Ovary (tissue), 9 donors: ENCODE measurements around the gene CPLANE2. TPM values are rescaled to one million over a fixed set of nuclear protein-coding genes. Genes with fewer than 3 reads are reported as not detected.
A peak's percentile ranks its signal among the peaks of the same experiment; 100 is the strongest.

ENCODE experiments used
- DNase-seq, 5 donors: peaks; one replicate each; pipeline ENCODE4 v3.0.0-alpha.2; 2019 to 2020
- H3K27ac ChIP-seq, 2 donors: fragments of 200-600 bp; one replicate each; pipeline versions ENCODE4 v1.5.1 to v1.8.0; 2019 to 2022
- H3K27me3 ChIP-seq: fragments of 200-600 bp; one replicate; pipeline ENCODE4 v1.8.0; 2022
- H3K36me3 ChIP-seq: fragments of 200-600 bp; sonication (generic); one replicate; pipeline ENCODE4 v1.5.1; 2019
- H3K4me1 ChIP-seq: one replicate; pipeline ENCODE4 v1.8.1; 2013; ENCODE audit warnings: mild to moderate bottlenecking, moderate library complexity; ENCODE audit not compliant: insufficient read depth
- H3K4me3 ChIP-seq: fragments of 200-600 bp; sonication (generic); one replicate; pipeline ENCODE4 v1.5.1; 2017
- H3K9me3 ChIP-seq, 2 donors: fragments of 200-600 bp in 1 of 2; sonication (generic) in 1 of 2; one replicate each; pipeline versions ENCODE4 v1.5.1 to v1.8.1; 2013 to 2019; ENCODE audit warnings: mild to moderate bottlenecking in 1 of 2, moderate library complexity in 1 of 2
- CTCF ChIP-seq, 3 donors: fragments of 450-650 bp in 2 of 3; fragments of 200-600 bp in 1 of 3; IDR thresholded peaks; one replicate each; pipeline versions ENCODE4 v1.5.1 to v1.8.0; 2016 to 2022; ENCODE audit warnings: antibody characterized with exemption in 3 of 3, mild to moderate bottlenecking in 1 of 3
- EP300 ChIP-seq: sonication (generic); formaldehyde crosslinking; IDR thresholded peaks from one replicate; pipeline ENCODE4 v1.6.1; 2017; ENCODE audit warnings: antibody characterized with exemption
- POLR2A ChIP-seq: fragments of 450-650 bp; IDR thresholded peaks from one replicate; pipeline ENCODE4 v1.6.1; 2017; ENCODE audit warnings: antibody characterized with exemption, mild to moderate bottlenecking, moderate library complexity
- WGBS, 3 donors: extraction: QIAGEN DNeasy Blood & Tissue Kit in 1 of 3; methylation state at CpG; one replicate each; pipeline versions ENCODE4 v1.1.5 to v1.1.7; 2013 to 2017; 5-methylcytosine and 5-hydroxymethylcytosine counted together
- intact Hi-C, 4 donors: fragments of 100-400 bp; cut with DNase I; formaldehyde crosslinking; loops; one replicate each; pipeline versions ENCODE4 v1.11.0 to v1.15.1; 2022 to 2023
- polyA plus RNA-seq, 2 donors: library from polyadenylated mRNA; stranded (reverse); fragments of 200-250 nt in 1 of 2; fragments of 350-450 nt in 1 of 2; fragmentation: Illumina TruSeq in 1 of 2; extraction: RNeasy Lipid Tissue Mini Kit (QIAGEN cat#74804) in 1 of 2; gene quantifications; one replicate each; pipeline ENCODE4 v1.2.3, GENCODE V29; 2013 to 2014
- total RNA-seq, 7 donors: library from RNA; depleted of rRNA in 2 of 7; stranded (reverse); fragments of >200 nt in 2 of 7; fragmentation: NEBNext Ultra II Directional in 3 of 7; extraction: Animal tissue kit (Norgen Biotek cat#: 25700) in 3 of 7; gene quantifications; one replicate each; pipeline versions ENCODE4 v1.1.0 to v1.2.4, GENCODE V29; 2016 to 2023
- donor health status: DM: no; HTN: no; CAD: no; lungs with moderate emphysema.
- donor health status: DM: no; HTN: no; CAD: no.
- donor health status: Bipolar disorder and iron deficiency.
- donor health status: DM: yes; HTN: yes; CAD: no.
- donor health status: DM: no; HTN: no; CAD: no.
- donor health status: DM: yes; HTN: yes; CAD: no.

The CPLANE2 gene
- total and polyA plus RNA-seq, 9 donors = 2.6 to 12.4 (median 9.8) TPM

- no peaks in the 10 kb centered on the region for H3K36me3 ChIP-seq
- H3K9me3 ChIP-seq = no peaks in the 10 kb centered on the region
- H3K27ac ChIP-seq = no peak overlapping the region
- intact Hi-C loops = no loop called here
- peaks cover 5% of the 10 kb centered on the region for H3K4me1 ChIP-seq
- no peaks in the 10 kb centered on the region for H3K27me3 ChIP-seq
- no peak for TF ChIP-seq CTCF (IDR thresholded peaks at IDR 0.05)
- no peak for TF ChIP-seq EP300
- no peak for TF ChIP-seq POLR2A
- 88 to 89% (median 89%) methylated on average over 35 of the region's 35 CpGs for WGBS, 3 donors
- no peak overlapping the region for H3K4me3 ChIP-seq
- DNase-seq = peak in 1 of 5 donors; percentile 43
Observed at GRCh38 chr1:16231331-16232315, 5.4 kb downstream of the CPLANE2 start.

- H3K4me1 ChIP-seq = peaks cover 4% of the 10 kb centered on the region
- DNase-seq = peak in 1 of 5 donors; percentile 32
- no peaks in the 10 kb centered on the region for H3K9me3 ChIP-seq
- H3K36me3 ChIP-seq = no peaks in the 10 kb centered on the region
- H3K27ac ChIP-seq = no peak overlapping the region
- 85 to 90% (median 88%) methylated on average over 13 of the region's 13 CpGs for WGBS, 3 donors
- H3K4me3 ChIP-seq = no peak overlapping the region
- intact Hi-C loops = no loop called here
- no peaks in the 10 kb centered on the region for H3K27me3 ChIP-seq
- TF ChIP-seq EP300 (no peak), POLR2A (no peak), CTCF (IDR thresholded peaks at IDR 0.05) (no peak)
Observed at GRCh38 chr1:16230744-16231143, 6.2 kb downstream of the CPLANE2 start.

GRCh38 chr1:16229976-16230740, 6.8 kb downstream of the CPLANE2 start:
- no peak for DNase-seq
- Histone ChIP-seq H3K9me3 (no peaks in the 10 kb centered on the region), H3K27me3 (no peaks in the 10 kb centered on the region), H3K36me3 (no peaks in the 10 kb centered on the region), H3K27ac (no peak overlapping the region), H3K4me1 (peaks cover 4% of the 10 kb centered on the region), H3K4me3 (no peak overlapping the region)
- TF ChIP-seq POLR2A = no peak
- intact Hi-C loops = no loop called here
- 81 to 89% (median 84%) methylated on average over 13 of the region's 13 CpGs for WGBS, 3 donors

- Histone ChIP-seq H3K27ac (no peak overlapping the region), H3K9me3 (no peaks in the 10 kb centered on the region), H3K4me3 (peak overlapping the region; percentile 9), H3K27me3 (no peaks in the 10 kb centered on the region), H3K36me3 (no peaks in the 10 kb centered on the region), H3K4me1 (peaks cover 4% of the 10 kb centered on the region)
- TF ChIP-seq EP300 (no peak), POLR2A (peak; percentile 5)
- peak; percentile 82 to 93 (median 85) for DNase-seq
- intact Hi-C loops = no loop called here
- 9 to 15% (median 15%) methylated on average over 40 to 46 of the region's 46 CpGs for WGBS, 3 donors
Observed at GRCh38 chr1:16226490-16227179, 10.3 kb downstream of the CPLANE2 start.

- Histone ChIP-seq H3K4me1 (peaks cover 4% of the 10 kb centered on the region), H3K9me3 (no peaks in the 10 kb centered on the region), H3K4me3 (no peak overlapping the region), H3K27ac (no peak overlapping the region), H3K27me3 (no peaks in the 10 kb centered on the region), H3K36me3 (no peaks in the 10 kb centered on the region)
- 93 to 95% (median 93%) methylated on average over 7 of the region's 7 CpGs for WGBS, 3 donors
- intact Hi-C loops = no loop called here
- no peak for TF ChIP-seq POLR2A
- no peak for TF ChIP-seq CTCF (IDR thresholded peaks at IDR 0.05)
- no peak for TF ChIP-seq EP300
- no peak for DNase-seq
Observed at GRCh38 chr1:16226129-16226489, 10.9 kb downstream of the CPLANE2 start.
